ENCODE results near the gene KIF3A. TPM values are rescaled to one million over a fixed set of nuclear protein-coding genes. Genes with fewer than 3 reads are reported as not detected.
A peak's percentile ranks its signal among the peaks of the same experiment; 100 is the strongest.

KIF3A gene
- total RNA-seq, 1 experiment from 2014 or later = 12.7 TPM

DNA sequence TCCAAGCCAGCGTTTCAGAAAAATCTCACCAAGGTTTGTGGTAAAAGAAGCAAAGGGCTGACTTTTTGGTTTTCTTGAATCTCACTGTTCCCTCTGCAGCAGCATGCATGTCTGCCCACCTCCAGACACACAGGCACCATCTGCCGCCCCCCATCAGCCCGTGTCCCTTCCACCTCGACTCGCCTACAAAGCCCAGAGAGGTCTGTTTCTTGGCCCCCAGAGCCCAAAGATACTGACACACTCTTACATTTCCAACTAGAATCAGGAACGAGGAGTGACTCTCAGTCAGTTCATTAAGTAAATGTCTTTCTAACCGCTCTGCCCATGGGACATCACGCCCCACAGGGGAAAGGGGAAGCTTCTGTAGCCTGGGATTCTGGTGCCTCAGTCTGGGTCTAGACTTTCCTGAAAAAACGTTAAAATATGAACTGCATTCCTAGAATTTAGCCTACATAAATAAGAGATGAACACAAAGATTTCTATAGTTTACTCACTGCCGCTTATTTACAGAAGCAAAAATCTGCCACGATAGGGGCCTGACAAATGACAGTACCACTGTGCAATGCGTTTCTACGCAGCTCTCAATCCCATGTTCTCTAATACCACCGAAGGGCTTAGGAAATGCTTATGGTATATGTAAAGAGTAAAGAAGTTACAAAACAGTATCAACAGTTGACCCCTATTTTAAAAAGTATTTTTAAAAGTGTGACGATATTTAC, 59.5 kb downstream of the KIF3A start:
- H3K27ac ChIP-seq (ENCODE audit: low read depth, low read length) = no peak overlapping the region
- no peak for ATAC-seq
- peak overlapping the region; percentile 65 for H2AFZ ChIP-seq (ENCODE audit: low read depth, low read length, poor library complexity, severe bottlenecking)
- intact Hi-C loops (cut with micrococcal nuclease) = loop anchor here (1.0 to 10.0 kb wide), 3 partner anchors 142 to 291 kb away; no protein-coding TSS in a partner anchor
- no peak overlapping the region for H3K9ac ChIP-seq (ENCODE audit: low read length)
- H3K4me2 ChIP-seq (ENCODE audit: low read length) = peak overlapping the region; percentile 49
- no peaks in the 10 kb centered on the region for H3K9me2 ChIP-seq (ENCODE audit: insufficient read depth)
- ChIA-PET POLR2A (interaction anchor here (1.3 kb wide), 1 partner anchor 16 kb away, joined by 3 read pairs; no protein-coding TSS in a partner anchor), CTCF (interaction anchor here (1.0 to 1.8 kb wide), 5 partner anchors 12 to 172 kb away, joined by 3 to 10 read pairs (median 3); no protein-coding TSS in a partner anchor), RAD21 (ENCODE audit: low non-redundant PET in 1 of 2, low total read pairs in 2 of 2, uncharacterized antibody in 2 of 2, unreplicated experiment in 2 of 2) (no interaction called here)
- DNase-seq (ENCODE audit: low read depth, low spot score) = no peak
- no peaks in the 10 kb centered on the region for H3K9me3 ChIP-seq (ENCODE audit: control insufficient read depth in 1 of 2, insufficient read depth in 1 of 2, low read depth in 1 of 2, low read length in 2 of 2)
- no peaks in the 10 kb centered on the region for H4K20me1 ChIP-seq (ENCODE audit: insufficient read depth)
- H3K4me3 ChIP-seq (replicated peaks in 1 of 2; ENCODE audit: low read depth in 1 of 2, low read length in 2 of 2) = no peak overlapping the region
- H3K27me3 ChIP-seq (ENCODE audit: insufficient read depth, low read length) = no peaks in the 10 kb centered on the region
- TF ChIP-seq ZFX (IDR thresholded peaks at IDR 0.05) = no peak
- TF ChIP-seq, protein P1, sequence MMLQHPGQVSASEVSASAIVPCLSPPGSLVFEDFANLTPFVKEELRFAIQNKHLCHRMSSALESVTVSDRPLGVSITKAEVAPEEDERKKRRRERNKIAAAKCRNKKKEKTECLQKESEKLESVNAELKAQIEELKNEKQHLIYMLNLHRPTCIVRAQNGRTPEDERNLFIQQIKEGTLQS (IDR thresholded peaks at IDR 0.05) = no peak
- no peak for TF ChIP-seq MAX (IDR thresholded peaks at IDR 0.05)
- TF ChIP-seq SP1 (IDR thresholded peaks at IDR 0.05; ENCODE audit: low read depth) = no peak
- TF ChIP-seq, protein P2, sequence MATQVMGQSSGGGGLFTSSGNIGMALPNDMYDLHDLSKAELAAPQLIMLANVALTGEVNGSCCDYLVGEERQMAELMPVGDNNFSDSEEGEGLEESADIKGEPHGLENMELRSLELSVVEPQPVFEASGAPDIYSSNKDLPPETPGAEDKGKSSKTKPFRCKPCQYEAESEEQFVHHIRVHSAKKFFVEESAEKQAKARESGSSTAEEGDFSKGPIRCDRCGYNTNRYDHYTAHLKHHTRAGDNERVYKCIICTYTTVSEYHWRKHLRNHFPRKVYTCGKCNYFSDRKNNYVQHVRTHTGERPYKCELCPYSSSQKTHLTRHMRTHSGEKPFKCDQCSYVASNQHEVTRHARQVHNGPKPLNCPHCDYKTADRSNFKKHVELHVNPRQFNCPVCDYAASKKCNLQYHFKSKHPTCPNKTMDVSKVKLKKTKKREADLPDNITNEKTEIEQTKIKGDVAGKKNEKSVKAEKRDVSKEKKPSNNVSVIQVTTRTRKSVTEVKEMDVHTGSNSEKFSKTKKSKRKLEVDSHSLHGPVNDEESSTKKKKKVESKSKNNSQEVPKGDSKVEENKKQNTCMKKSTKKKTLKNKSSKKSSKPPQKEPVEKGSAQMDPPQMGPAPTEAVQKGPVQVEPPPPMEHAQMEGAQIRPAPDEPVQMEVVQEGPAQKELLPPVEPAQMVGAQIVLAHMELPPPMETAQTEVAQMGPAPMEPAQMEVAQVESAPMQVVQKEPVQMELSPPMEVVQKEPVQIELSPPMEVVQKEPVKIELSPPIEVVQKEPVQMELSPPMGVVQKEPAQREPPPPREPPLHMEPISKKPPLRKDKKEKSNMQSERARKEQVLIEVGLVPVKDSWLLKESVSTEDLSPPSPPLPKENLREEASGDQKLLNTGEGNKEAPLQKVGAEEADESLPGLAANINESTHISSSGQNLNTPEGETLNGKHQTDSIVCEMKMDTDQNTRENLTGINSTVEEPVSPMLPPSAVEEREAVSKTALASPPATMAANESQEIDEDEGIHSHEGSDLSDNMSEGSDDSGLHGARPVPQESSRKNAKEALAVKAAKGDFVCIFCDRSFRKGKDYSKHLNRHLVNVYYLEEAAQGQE (IDR thresholded peaks at IDR 0.05; ENCODE audit: low read depth) = no peak
- BruUV-seq (replicated peaks) = no TSS peak
- H3K4me1 ChIP-seq (ENCODE audit: control insufficient read depth in 1 of 2, insufficient read depth in 2 of 2, low read length in 2 of 2) = peaks cover 24 to 34% of the 10 kb centered on the region in 2 experiments
- H3K36me3 ChIP-seq (ENCODE audit: control insufficient read depth in 1 of 2, insufficient read depth in 2 of 2, low read length in 2 of 2) = no peaks in the 10 kb centered on the region
- H3K79me2 ChIP-seq (ENCODE audit: insufficient read depth, low read length) = no peaks in the 10 kb centered on the region
